Measurements from ENCODE around the gene KLF5. TPM values are rescaled to one million over a fixed set of nuclear protein-coding genes. Genes with fewer than 3 reads are reported as not detected.

The KLF5 gene
- total RNA-seq, 1 experiment from 2014 or later: 2.2 TPM

GRCh38 chr13:73077865-73078264 lies 19.1 kb downstream of the KLF5 start:
- H2BK20ac ChIP-seq (ENCODE audit: low read depth, low read length, poor library complexity, severe bottlenecking): no peak overlapping the region
- H3K23me2 ChIP-seq (ENCODE audit: insufficient read length, low read depth, low read length, poor library complexity, severe bottlenecking): peaks cover 4% of the 10 kb centered on the region
- Mint-ChIP-seq H3K36me3 (ENCODE audit: insufficient read depth in 1 of 3, low read depth in 3 of 3) (no peaks in the 10 kb centered on the region), H3K4me3 (no peak overlapping the region), H3K4me1 (peaks cover 20 to 35% of the 10 kb centered on the region in 2 experiments), H3K27me3 (ENCODE audit: low read depth) (peaks cover 15% of the 10 kb centered on the region), H3K27ac (no peak overlapping the region), H3K9me3 (no peaks in the 10 kb centered on the region; a peak in 1 of 5 replicates)
- H2BK5ac ChIP-seq (ENCODE audit: insufficient read length, low read length): no peak overlapping the region
- H3K4ac ChIP-seq (ENCODE audit: low read depth, low read length): no peak overlapping the region
- no peak overlapping the region for H3K27ac ChIP-seq (ENCODE audit: insufficient read length, low read depth, low read length)
- no peak overlapping the region for H2AK5ac ChIP-seq (ENCODE audit: insufficient read length, low read length)
- H3K56ac ChIP-seq (ENCODE audit: insufficient read length, low read depth, low read length): no peak overlapping the region
- no peak overlapping the region for H4K5ac ChIP-seq (ENCODE audit: insufficient read length, low read depth, low read length)
- no peak for TF ChIP-seq CTCF (conservative IDR thresholded peaks at IDR 0.05)
- no peaks in the 10 kb centered on the region for H3K79me2 ChIP-seq (ENCODE audit: insufficient read depth, low read length)
- H3K4me1 ChIP-seq (ENCODE audit: insufficient read depth, low read length): peaks cover 6% of the 10 kb centered on the region; the same call in 1 of the 2 replicates
- no peaks in the 10 kb centered on the region for H3K27me3 ChIP-seq (ENCODE audit: insufficient read depth, low read length)
- H3K23ac ChIP-seq (ENCODE audit: insufficient read length, low read depth, low read length): no peak overlapping the region
- no peak overlapping the region for H2BK12ac ChIP-seq (ENCODE audit: insufficient read length, low read depth, low read length)
- H3K18ac ChIP-seq (ENCODE audit: insufficient read length, low read depth, low read length): no peak overlapping the region
- H3K9me3 ChIP-seq (ENCODE audit: control insufficient read depth, low read depth, low read length): no peaks in the 10 kb centered on the region
- H3K79me1 ChIP-seq (ENCODE audit: insufficient read depth, low read depth, low read length, poor library complexity, severe bottlenecking): no peaks in the 10 kb centered on the region
- no peak overlapping the region for H2BK120ac ChIP-seq (ENCODE audit: low read depth, low read length, poor library complexity, severe bottlenecking)
- DNase-seq: no peak
- no peak overlapping the region for H2AFZ ChIP-seq (ENCODE audit: low read length)
- no peak overlapping the region for H2BK15ac ChIP-seq (ENCODE audit: low read depth, low read length)
- H4K20me1 ChIP-seq (ENCODE audit: control insufficient read depth, insufficient read depth, insufficient read length): no peaks in the 10 kb centered on the region
- no CpG with 5 or more reads among the region's 9 CpGs for WGBS (ENCODE audit: extremely low coverage, insufficient read length, low lambda C conversion rate)
- no peak overlapping the region for H3K9ac ChIP-seq (ENCODE audit: extremely low read depth, insufficient read length, low read length)
- H4K8ac ChIP-seq (replicated peaks; ENCODE audit: insufficient read length, low read depth, low read length): no peak overlapping the region
- no peak overlapping the region for H3K14ac ChIP-seq (ENCODE audit: insufficient read depth, low read length)
- no peak overlapping the region for H3T11ph ChIP-seq (ENCODE audit: low read length)
- H4K91ac ChIP-seq (ENCODE audit: insufficient read length, low read depth, low read length): no peak overlapping the region
- no peak overlapping the region for H3K4me2 ChIP-seq (ENCODE audit: insufficient read depth, insufficient read length, low read length)

All from H9 (cell line).